HEK293 (cell line): ENCODE measurements around the gene APOBEC2.

ENCODE experiments used
- CTCF ChIA-PET: fragments of 350-600 bp; formaldehyde crosslinking; extraction: SDS; loops from one replicate; lab custom pipeline; 2021; ENCODE audit warnings: antibody characterized with exemption; lab: Yijun Ruan, JAX
- POLR2A ChIA-PET: fragments of 300-600 bp; formaldehyde crosslinking; extraction: SDS; loops from one replicate; lab custom pipeline; 2020; ENCODE audit warnings: antibody characterized with exemption, inconsistent platforms; lab: Yijun Ruan, JAX
- H3K27ac ChIP-seq: fragments of 200-500 bp; sonication (Bioruptor generic); 2 replicates; pipeline ENCODE4 v1.5.1; 2014; ENCODE audit warnings: low read depth, low read length, control low read depth, inconsistent platforms; ENCODE audit errors: extremely low read depth
- H3K36me3 ChIP-seq, 2 experiments: fragments of 200-500 bp in 1 of 2; sonication (Bioruptor generic) in 1 of 2; 1 replicate in 1 of 2; 2 replicates in 1 of 2; pipeline ENCODE4 v1.5.1; 2014 to 2017; ENCODE audit warnings: inconsistent platforms in 2 of 2, low read length in 2 of 2; ENCODE audit not compliant: control insufficient read depth in 2 of 2, insufficient read depth in 1 of 2
- H3K4me1 ChIP-seq: fragments of 200-500 bp; sonication (Bioruptor generic); 2 replicates; pipeline ENCODE4 v1.5.1; 2014; ENCODE audit warnings: mild to moderate bottlenecking, low read length, inconsistent platforms; ENCODE audit not compliant: control insufficient read depth, insufficient read depth
- H3K4me3 ChIP-seq: 2 replicates; pipeline ENCODE4 v1.5.1; 2011; ENCODE audit warnings: low read depth, mild to moderate bottlenecking, control low read depth, low read length, moderate library complexity
- H3K9me3 ChIP-seq: fragments of 200-500 bp; sonication (Bioruptor generic); 2 replicates; pipeline ENCODE4 v1.5.1; 2014; ENCODE audit warnings: low read depth, low read length, inconsistent platforms; ENCODE audit not compliant: control insufficient read depth, insufficient read depth
- EGR2 ChIP-seq: fragments of 450-650 bp; formaldehyde crosslinking; IDR thresholded peaks from 2 replicates; pipeline ENCODE4 v1.5.1; 2016; ENCODE audit warnings: low read depth, missing biosample characterization, missing genetic modification characterization
- KLF10 ChIP-seq: fragments of 450-650 bp; IDR thresholded peaks from 2 replicates; pipeline ENCODE4 v1.5.1; 2018; ENCODE audit warnings: missing biosample characterization, mild to moderate bottlenecking, missing genetic modification characterization
- KLF16 ChIP-seq: fragments of 450-650 bp; formaldehyde crosslinking; IDR thresholded peaks from 2 replicates; pipeline ENCODE4 v1.5.1; 2017; ENCODE audit warnings: missing biosample characterization, missing genetic modification characterization
- KLF7 ChIP-seq: fragments of 450-650 bp; formaldehyde crosslinking; IDR thresholded peaks from 2 replicates; pipeline ENCODE4 v1.5.1; 2016; ENCODE audit warnings: missing biosample characterization, missing genetic modification characterization, borderline replicate concordance
- SETDB1 ChIP-seq: IDR thresholded peaks from one replicate; pipeline ENCODE4 v1.6.1; 2017; ENCODE audit warnings: mild to moderate bottlenecking, low read length, moderate library complexity, mixed read lengths; ENCODE audit not compliant: insufficient read length
- SP3 ChIP-seq: fragments of 450-650 bp; formaldehyde crosslinking; IDR thresholded peaks from 2 replicates; pipeline ENCODE4 v1.5.1; 2016; ENCODE audit warnings: missing biosample characterization, missing genetic modification characterization
- YY1 ChIP-seq: fragments of 450-650 bp; formaldehyde crosslinking; IDR thresholded peaks from 2 replicates; pipeline ENCODE4 v1.5.1; 2018; ENCODE audit warnings: missing biosample characterization, missing genetic modification characterization
- ZBTB48 ChIP-seq: fragments of 450-650 bp; formaldehyde crosslinking; IDR thresholded peaks from 2 replicates; pipeline ENCODE4 v1.5.1; 2016; ENCODE audit warnings: missing biosample characterization, missing genetic modification characterization
- ZBTB7A ChIP-seq: fragments of 450-650 bp; formaldehyde crosslinking; IDR thresholded peaks from 2 replicates; pipeline ENCODE4 v1.5.1; 2016; ENCODE audit warnings: low read depth, missing biosample characterization, missing genetic modification characterization
- ZBTB8A ChIP-seq: fragments of 450-650 bp; formaldehyde crosslinking; IDR thresholded peaks from 2 replicates; pipeline ENCODE4 v1.5.1; 2016; ENCODE audit warnings: missing biosample characterization, missing genetic modification characterization
- ZFHX2 ChIP-seq: fragments of 450-650 bp; formaldehyde crosslinking; conservative IDR thresholded peaks from 2 replicates; pipeline ENCODE4 v1.5.1; 2016; ENCODE audit warnings: missing biosample characterization, missing genetic modification characterization
- ZFP3 ChIP-seq: fragments of 450-650 bp; formaldehyde crosslinking; IDR thresholded peaks from 2 replicates; pipeline ENCODE4 v1.5.1; 2016; ENCODE audit warnings: low read depth, missing biosample characterization, missing genetic modification characterization
- ZNF174 ChIP-seq: fragments of 450-650 bp; formaldehyde crosslinking; IDR thresholded peaks from 2 replicates; pipeline ENCODE4 v1.5.0; 2017; ENCODE audit warnings: missing biosample characterization, mild to moderate bottlenecking, missing genetic modification characterization
- ZNF214 ChIP-seq: fragments of 450-650 bp; formaldehyde crosslinking; IDR thresholded peaks from 2 replicates; pipeline ENCODE4 v1.5.1; 2017; ENCODE audit warnings: missing biosample characterization, mild to moderate bottlenecking, missing genetic modification characterization, borderline replicate concordance
- ZNF248 ChIP-seq: fragments of 450-650 bp; formaldehyde crosslinking; IDR thresholded peaks from 2 replicates; pipeline ENCODE4 v1.5.1; 2017; ENCODE audit warnings: missing biosample characterization, missing genetic modification characterization
- ZNF335 ChIP-seq: fragments of 450-650 bp; formaldehyde crosslinking; conservative IDR thresholded peaks from 2 replicates; pipeline ENCODE4 v1.5.1; 2016; ENCODE audit warnings: missing biosample characterization, missing genetic modification characterization
- ZNF341 ChIP-seq: fragments of 450-650 bp; formaldehyde crosslinking; IDR thresholded peaks from 2 replicates; pipeline ENCODE4; 2016; ENCODE audit warnings: low read depth, missing biosample characterization, missing genetic modification characterization
- ZNF354C ChIP-seq: fragments of 450-650 bp; formaldehyde crosslinking; IDR thresholded peaks from 2 replicates; pipeline ENCODE4 v1.5.1; 2016; ENCODE audit warnings: missing biosample characterization, missing genetic modification characterization, low read depth, borderline replicate concordance
- ZNF548 ChIP-seq: fragments of 450-650 bp; formaldehyde crosslinking; IDR thresholded peaks from 2 replicates; pipeline ENCODE4 v1.5.1; 2016; ENCODE audit warnings: missing biosample characterization, missing genetic modification characterization
- ZNF561 ChIP-seq: fragments of 450-650 bp; IDR thresholded peaks from 2 replicates; pipeline ENCODE4 v1.5.1; 2018; ENCODE audit warnings: missing biosample characterization, missing genetic modification characterization, borderline replicate concordance
- ZSCAN16 ChIP-seq: fragments of 450-650 bp; formaldehyde crosslinking; IDR thresholded peaks from 2 replicates; pipeline ENCODE4 v1.5.1; 2016; ENCODE audit warnings: missing biosample characterization, missing genetic modification characterization
- ZSCAN23 ChIP-seq: fragments of 450-650 bp; formaldehyde crosslinking; IDR thresholded peaks from 2 replicates; pipeline ENCODE4 v1.5.1; 2016; ENCODE audit warnings: missing biosample characterization, missing genetic modification characterization
- ZSCAN5A ChIP-seq: fragments of 450-650 bp; formaldehyde crosslinking; IDR thresholded peaks from 2 replicates; pipeline ENCODE4 v1.5.1; 2016; ENCODE audit warnings: missing biosample characterization, missing genetic modification characterization
- TF ChIP-seq, protein P1 (sequence below): fragments of 450-650 bp; formaldehyde crosslinking; IDR thresholded peaks from 2 replicates; pipeline ENCODE4 v1.5.1; 2016; ENCODE audit warnings: missing biosample characterization, missing genetic modification characterization
- TF ChIP-seq, protein P2 (sequence below): fragments of 450-650 bp; formaldehyde crosslinking; IDR thresholded peaks from 2 replicates; pipeline ENCODE4 v1.5.1; 2016; ENCODE audit warnings: missing biosample characterization, missing genetic modification characterization
- TF ChIP-seq, protein P3 (sequence below): fragments of 450-650 bp; formaldehyde crosslinking; IDR thresholded peaks from 2 replicates; pipeline ENCODE4 v1.5.1; 2016; ENCODE audit warnings: missing biosample characterization, missing genetic modification characterization

The APOBEC2 gene

DNA sequence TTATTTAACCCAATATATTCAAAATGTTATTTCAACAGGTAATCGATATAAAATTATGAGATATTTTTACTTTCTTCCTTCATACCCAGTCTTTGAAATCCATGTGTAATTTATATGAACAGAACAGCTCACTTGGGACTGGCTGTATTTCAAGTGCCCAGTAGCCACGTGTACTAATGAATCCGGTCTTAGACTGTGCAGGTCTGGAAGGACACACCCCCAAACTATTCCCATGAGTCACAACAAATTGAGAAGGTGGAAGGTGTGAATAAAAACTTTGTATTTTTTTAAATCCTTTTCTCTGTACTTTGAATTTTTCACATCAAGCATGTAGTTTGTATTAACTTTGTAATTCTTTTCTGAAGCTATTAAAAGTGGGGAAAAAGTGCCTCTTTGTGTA, 16.8 kb upstream of the APOBEC2 start:
- no peaks in the 10 kb centered on the region for H3K36me3 ChIP-seq
- POLR2A ChIA-PET, result interaction anchor here (1.2 kb wide), 1 partner anchor 36 kb away, joined by 3 read pairs; the partner anchor contains the start of gene NFYA
- no peak overlapping the region for H3K27ac ChIP-seq
- H3K9me3 ChIP-seq, result no peaks in the 10 kb centered on the region
- CTCF ChIA-PET, result interaction anchor here (0.6 to 8.3 kb wide), 14 partner anchors 9 to 708 kb away, joined by 3 to 146 read pairs (median 4); partner anchors contain the start of gene APOBEC2
- H3K4me3 ChIP-seq, result no peak overlapping the region
- no peaks in the 10 kb centered on the region for H3K4me1 ChIP-seq
- TF ChIP-seq ZBTB48 (tag by site-specific recombination) (no peak), KLF10 (tag by site-specific recombination) (peak; percentile 41; the same call in 1 of the 2 replicates), KLF16 (tag by site-specific recombination) (no peak)

DNA sequence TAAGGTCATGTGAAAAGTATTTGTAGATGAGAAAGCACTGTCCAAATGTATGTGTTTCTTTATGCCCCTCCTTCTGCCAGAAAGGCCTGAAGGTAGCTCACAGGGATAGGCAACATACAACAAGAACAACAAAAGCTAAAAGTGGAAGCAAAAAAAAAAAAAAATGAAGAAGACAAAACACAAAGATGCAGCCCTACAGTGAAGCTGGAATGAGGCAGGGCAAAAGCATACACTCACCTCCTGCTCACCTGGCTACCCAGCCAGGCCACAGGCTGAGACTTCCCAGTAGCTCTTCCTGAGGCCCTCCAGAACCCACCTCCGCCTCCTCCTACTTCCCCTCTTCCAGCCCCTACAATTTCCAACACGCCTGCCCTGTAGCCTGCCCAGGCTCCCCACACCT, 16.4 kb upstream of the APOBEC2 start:
- POLR2A ChIA-PET, result interaction anchor here (1.2 kb wide), 1 partner anchor 36 kb away, joined by 3 read pairs; the partner anchor contains the start of genes NFYA and OARD1
- no peaks in the 10 kb centered on the region for H3K4me1 ChIP-seq
- TF ChIP-seq ZNF561 (tag by site-specific recombination) (no peak), EGR2 (0 out of 2 replicates have a peak, but pooled peaks have one; percentile 43), ZNF341 (tag by site-specific recombination) (no peak), ZSCAN16 (no peak), ZNF174 (tag by site-specific recombination) (no peak), ZNF248 (no peak), ZFHX2 (tag by site-specific recombination) (peak; percentile 35; the same call in 1 of the 2 replicates)
- TF ChIP-seq, protein P1, sequence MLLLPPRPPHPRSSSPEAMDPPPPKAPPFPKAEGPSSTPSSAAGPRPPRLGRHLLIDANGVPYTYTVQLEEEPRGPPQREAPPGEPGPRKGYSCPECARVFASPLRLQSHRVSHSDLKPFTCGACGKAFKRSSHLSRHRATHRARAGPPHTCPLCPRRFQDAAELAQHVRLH, result no peak
- TF ChIP-seq, protein P2, sequence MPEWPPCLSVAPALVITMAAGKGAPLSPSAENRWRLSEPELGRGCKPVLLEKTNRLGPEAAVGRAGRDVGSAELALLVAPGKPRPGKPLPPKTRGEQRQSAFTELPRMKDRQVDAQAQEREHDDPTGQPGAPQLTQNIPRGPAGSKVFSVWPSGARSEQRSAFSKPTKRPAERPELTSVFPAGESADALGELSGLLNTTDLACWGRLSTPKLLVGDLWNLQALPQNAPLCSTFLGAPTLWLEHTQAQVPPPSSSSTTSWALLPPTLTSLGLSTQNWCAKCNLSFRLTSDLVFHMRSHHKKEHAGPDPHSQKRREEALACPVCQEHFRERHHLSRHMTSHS, result no peak
- no peak overlapping the region for H3K4me3 ChIP-seq
- CTCF ChIA-PET, result interaction anchor here (0.6 to 8.3 kb wide), 14 partner anchors 10 to 1143 kb away, joined by 3 to 146 read pairs (median 4); partner anchors contain the start of gene APOBEC2
- no peak overlapping the region for H3K27ac ChIP-seq
- H3K36me3 ChIP-seq, result no peaks in the 10 kb centered on the region
- H3K9me3 ChIP-seq, result no peaks in the 10 kb centered on the region

GRCh38 chr6:41037107-41037900, 15.7 kb upstream of the APOBEC2 start:
- TF ChIP-seq ZFP3 (tag by site-specific recombination) (no peak), KLF7 (tag by site-specific recombination) (no peak), SETDB1 (no peak), ZNF335 (tag by site-specific recombination) (no peak), ZNF354C (no peak), ZNF214 (no peak), ZSCAN23 (no peak), ZSCAN5A (no peak), SP3 (tag by site-specific recombination) (no peak), ZNF548 (no peak), YY1 (tag by site-specific recombination) (no peak), ZBTB8A (tag by site-specific recombination) (no peak), ZBTB7A (tag by site-specific recombination) (no peak)
- TF ChIP-seq, protein P3, sequence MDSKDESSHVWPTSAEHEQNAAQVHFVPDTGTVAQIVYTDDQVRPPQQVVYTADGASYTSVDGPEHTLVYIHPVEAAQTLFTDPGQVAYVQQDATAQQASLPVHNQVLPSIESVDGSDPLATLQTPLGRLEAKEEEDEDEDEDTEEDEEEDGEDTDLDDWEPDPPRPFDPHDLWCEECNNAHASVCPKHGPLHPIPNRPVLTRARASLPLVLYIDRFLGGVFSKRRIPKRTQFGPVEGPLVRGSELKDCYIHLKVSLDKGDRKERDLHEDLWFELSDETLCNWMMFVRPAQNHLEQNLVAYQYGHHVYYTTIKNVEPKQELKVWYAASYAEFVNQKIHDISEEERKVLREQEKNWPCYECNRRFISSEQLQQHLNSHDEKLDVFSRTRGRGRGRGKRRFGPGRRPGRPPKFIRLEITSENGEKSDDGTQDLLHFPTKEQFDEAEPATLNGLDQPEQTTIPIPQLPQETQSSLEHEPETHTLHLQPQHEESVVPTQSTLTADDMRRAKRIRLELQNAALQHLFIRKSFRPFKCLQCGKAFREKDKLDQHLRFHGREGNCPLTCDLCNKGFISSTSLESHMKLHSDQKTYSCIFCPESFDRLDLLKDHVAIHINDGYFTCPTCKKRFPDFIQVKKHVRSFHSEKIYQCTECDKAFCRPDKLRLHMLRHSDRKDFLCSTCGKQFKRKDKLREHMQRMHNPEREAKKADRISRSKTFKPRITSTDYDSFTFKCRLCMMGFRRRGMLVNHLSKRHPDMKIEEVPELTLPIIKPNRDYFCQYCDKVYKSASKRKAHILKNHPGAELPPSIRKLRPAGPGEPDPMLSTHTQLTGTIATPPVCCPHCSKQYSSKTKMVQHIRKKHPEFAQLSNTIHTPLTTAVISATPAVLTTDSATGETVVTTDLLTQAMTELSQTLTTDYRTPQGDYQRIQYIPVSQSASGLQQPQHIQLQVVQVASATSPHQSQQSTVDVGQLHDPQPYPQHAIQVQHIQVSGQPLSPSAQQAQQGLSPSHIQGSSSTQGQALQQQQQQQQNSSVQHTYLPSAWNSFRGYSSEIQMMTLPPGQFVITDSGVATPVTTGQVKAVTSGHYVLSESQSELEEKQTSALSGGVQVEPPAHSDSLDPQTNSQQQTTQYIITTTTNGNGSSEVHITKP, result no peak
- H3K9me3 ChIP-seq, result no peaks in the 10 kb centered on the region
- H3K27ac ChIP-seq, result no peak overlapping the region
- H3K4me3 ChIP-seq, result no peak overlapping the region
- POLR2A ChIA-PET, result interaction anchor here (0.9 to 1.2 kb wide), 2 partner anchors 18 to 35 kb away, joined by 3 to 4 read pairs; partner anchors contain the start of genes NFYA and OARD1
- no peaks in the 10 kb centered on the region for H3K4me1 ChIP-seq
- CTCF ChIA-PET, result interaction anchor here (0.7 to 8.3 kb wide), 13 partner anchors 9 to 1689 kb away, joined by 3 to 146 read pairs (median 4); partner anchors contain the start of genes APOBEC2 and NFYA
- no peaks in the 10 kb centered on the region for H3K36me3 ChIP-seq
